22Rv1 (cell line): Measurements from ENCODE around the gene TNFSF18.

Source experiments
- CTCF ChIP-seq: fragments of 450-650 bp; IDR thresholded peaks from 2 replicates; pipeline ENCODE4 v1.5.1; 2017; ENCODE audit warnings: mild to moderate bottlenecking
- ZFX ChIP-seq: fragments of 450-650 bp; IDR thresholded peaks from 2 replicates; pipeline ENCODE4 v1.6.1; 2017; ENCODE audit warnings: antibody characterized with exemption, borderline replicate concordance

DNA sequence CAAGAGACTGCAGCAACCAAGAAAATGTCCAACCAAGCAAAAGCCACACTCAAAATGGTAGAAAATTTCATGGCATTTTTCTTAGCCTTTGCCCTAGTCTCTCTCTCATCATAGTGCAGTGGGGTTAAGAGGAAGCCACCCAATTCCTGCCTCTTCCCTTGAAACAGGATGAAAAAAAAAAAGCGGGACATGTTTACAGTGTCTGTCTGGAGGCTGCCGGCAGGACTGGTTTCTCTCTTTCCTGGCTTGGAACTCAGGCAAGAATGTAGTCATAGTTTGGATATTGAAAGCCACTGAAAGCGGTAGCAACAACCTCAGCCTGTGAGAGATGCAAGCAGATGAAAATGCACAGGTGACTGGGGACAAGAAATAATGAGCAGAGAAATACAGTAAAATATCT lies 13.3 kb upstream of the TNFSF18 start:
- no peak for TF ChIP-seq CTCF
- TF ChIP-seq ZFX: no peak
